Neural cell (in vitro differentiated cells): ENCODE results near the gene OR2G2. TPM values are rescaled to one million over a fixed set of nuclear protein-coding genes. Genes with fewer than 3 reads are reported as not detected.

Experiments
- H2AFZ ChIP-seq: fragments of 200-600, 300-800 bp; sonication (generic), shearing (Covaris generic); 2 replicates; pipeline ENCODE4 v1.6.0; 2014; ENCODE audit warnings: low read depth, mild to moderate bottlenecking, antibody characterized with exemption, low read length, moderate library complexity
- H3F3A ChIP-seq: fragments of 200-600 bp; shearing (Covaris generic); 2 replicates; pipeline ENCODE4 v1.6.1; 2016; ENCODE audit warnings: mild to moderate bottlenecking, moderate library complexity, mixed read lengths, antibody characterized with exemption, low read length; ENCODE audit not compliant: insufficient read depth, poor library complexity, severe bottlenecking
- H3K27ac ChIP-seq: fragments of 200-600, 300-800 bp; sonication (generic), shearing (Covaris generic); 2 replicates; pipeline ENCODE4 v1.5.1; 2014; ENCODE audit warnings: mild to moderate bottlenecking, low read length, moderate library complexity
- H3K27me3 ChIP-seq: fragments of 300-800, 200-600 bp; sonication (generic), shearing (Covaris generic); 2 replicates; pipeline ENCODE4 v1.6.0; 2014; ENCODE audit warnings: mild to moderate bottlenecking, low read depth, low read length, moderate library complexity; ENCODE audit not compliant: insufficient read depth
- H3K36me3 ChIP-seq: fragments of 300-800, 200-600 bp; sonication (generic), shearing (Covaris generic); 2 replicates; pipeline ENCODE4 v1.5.1; 2014; ENCODE audit warnings: mild to moderate bottlenecking, antibody characterized with exemption, low read length, moderate library complexity; ENCODE audit not compliant: insufficient read depth
- H3K4me2 ChIP-seq: fragments of 300-800, 200-600 bp; sonication (generic), shearing (Covaris generic); 2 replicates; pipeline ENCODE4 v1.6.0; 2014; ENCODE audit warnings: mild to moderate bottlenecking, low read length
- H3K4me3 ChIP-seq: fragments of 300-800, 200-600 bp; sonication (generic), shearing (Covaris generic); 2 replicates; pipeline ENCODE4 v1.5.1; 2014; ENCODE audit warnings: mild to moderate bottlenecking, low read length, moderate library complexity
- H3K79me2 ChIP-seq: fragments of 200-600 bp; shearing (Covaris generic); replicated peaks from 2 replicates; pipeline ENCODE4 v1.6.0; 2014; ENCODE audit warnings: mild to moderate bottlenecking, low read length, moderate library complexity; ENCODE audit not compliant: insufficient read depth
- H3K9ac ChIP-seq: fragments of 300-800, 200-600 bp; sonication (generic), shearing (Covaris generic); 2 replicates; pipeline ENCODE4 v1.6.1; 2016; ENCODE audit warnings: mild to moderate bottlenecking, low read length, mixed read lengths
- H3K9me2 ChIP-seq: fragments of 200-600 bp; shearing (Covaris generic); 2 replicates; pipeline ENCODE4 v1.6.1; 2016; ENCODE audit warnings: mild to moderate bottlenecking, low read length, mixed read lengths; ENCODE audit not compliant: insufficient read depth
- H3K9me3 ChIP-seq: fragments of 200-600, 300-800 bp; sonication (generic), shearing (Covaris generic); 2 replicates; pipeline ENCODE4 v1.6.1; 2016; ENCODE audit warnings: mild to moderate bottlenecking, mixed run types, low read length, moderate library complexity, mixed read lengths
- H4K20me1 ChIP-seq: fragments of 200-600 bp; shearing (Covaris generic); 2 replicates; pipeline ENCODE4 v1.6.1; 2016; ENCODE audit warnings: mild to moderate bottlenecking, mixed run types; ENCODE audit not compliant: insufficient read depth
- CTCF ChIP-seq: fragments of 450-650 bp; IDR thresholded peaks from 2 replicates; pipeline ENCODE4 v1.5.1; 2014; ENCODE audit warnings: antibody characterized with exemption, mild to moderate bottlenecking, moderate library complexity; ENCODE audit not compliant: poor library complexity, severe bottlenecking
- EP300 ChIP-seq: fragments of 450-650 bp; conservative IDR thresholded peaks from 2 replicates; pipeline ENCODE4 v1.6.1; 2014; ENCODE audit warnings: antibody characterized with exemption, mild to moderate bottlenecking, moderate library complexity; ENCODE audit not compliant: poor library complexity, severe bottlenecking
- EZH2 ChIP-seq: fragments of 200-600, 300-800 bp; shearing (Covaris generic), sonication (generic); IDR thresholded peaks from 2 replicates; pipeline ENCODE4 v1.6.1; 2014; ENCODE audit warnings: antibody characterized with exemption, low read length, borderline replicate concordance, mild to moderate bottlenecking; ENCODE audit not compliant: insufficient read depth, poor library complexity, severe bottlenecking
- MXI1 ChIP-seq: fragments of 450-650 bp; conservative IDR thresholded peaks from 2 replicates; pipeline ENCODE4 v1.6.1; 2014; ENCODE audit warnings: antibody characterized with exemption, mild to moderate bottlenecking; ENCODE audit not compliant: poor library complexity, severe bottlenecking
- POLR2AphosphoS5 ChIP-seq: IDR thresholded peaks from 2 replicates; pipeline ENCODE4 v1.6.1; 2012
- RAD21 ChIP-seq: fragments of 450-650 bp; conservative IDR thresholded peaks from 2 replicates; pipeline ENCODE4 v1.6.1; 2014; ENCODE audit warnings: antibody characterized with exemption, mild to moderate bottlenecking, moderate library complexity
- REST ChIP-seq: IDR thresholded peaks from 2 replicates; pipeline ENCODE4 v1.6.1; 2012; ENCODE audit warnings: borderline replicate concordance
- SMC3 ChIP-seq: fragments of 450-650 bp; conservative IDR thresholded peaks from 2 replicates; pipeline ENCODE4 v1.6.1; 2014; ENCODE audit warnings: antibody characterized with exemption, mild to moderate bottlenecking, moderate library complexity; ENCODE audit not compliant: poor library complexity
- TAF1 ChIP-seq: IDR thresholded peaks from 2 replicates; pipeline ENCODE4 v1.6.1; 2012; ENCODE audit warnings: low read depth
- polyA plus RNA-seq: library from polyadenylated mRNA; depleted of rRNA; stranded (reverse); fragments of >200 nt; gene quantifications from 2 replicates; pipeline ENCODE4 v1.2.3, GENCODE V29; 2014

Gene OR2G2
- polyA plus RNA-seq, 1 donor from 2014 or later = not detected

- TF ChIP-seq POLR2AphosphoS5 = no peak
- no peak for TF ChIP-seq CTCF
- no peak for TF ChIP-seq TAF1
- no peak for TF ChIP-seq SMC3
- no peak for TF ChIP-seq EP300
- no peak for TF ChIP-seq MXI1
- TF ChIP-seq RAD21 = no peak
- TF ChIP-seq EZH2 = no peak
- TF ChIP-seq REST = no peak
- Histone ChIP-seq H3K27me3 (no peaks in the 10 kb centered on the region), H3K9ac (no peak overlapping the region), H3K27ac (no peak overlapping the region), H3K4me2 (no peak overlapping the region), H4K20me1 (no peaks in the 10 kb centered on the region), H3K79me2 (no peaks in the 10 kb centered on the region), H3K9me3 (no peaks in the 10 kb centered on the region), H3F3A (no peaks in the 10 kb centered on the region), H2AFZ (no peak overlapping the region), H3K9me2 (no peaks in the 10 kb centered on the region), H3K36me3 (no peaks in the 10 kb centered on the region), H3K4me3 (no peak overlapping the region)
These were observed 48.9 kb upstream of the OR2G2 start for GRCh38 chr1:247539215-247539614.

GRCh38 chr1:247540581-247540980, 47.6 kb upstream of the OR2G2 start:
- Histone ChIP-seq H3K9ac (no peak overlapping the region), H3K27me3 (no peaks in the 10 kb centered on the region), H3F3A (no peaks in the 10 kb centered on the region), H3K79me2 (no peaks in the 10 kb centered on the region), H4K20me1 (no peaks in the 10 kb centered on the region), H3K4me3 (no peak overlapping the region), H2AFZ (no peak overlapping the region), H3K4me2 (no peak overlapping the region), H3K27ac (no peak overlapping the region), H3K9me3 (no peaks in the 10 kb centered on the region), H3K9me2 (no peaks in the 10 kb centered on the region), H3K36me3 (no peaks in the 10 kb centered on the region)
- TF ChIP-seq EP300 (no peak), EZH2 (no peak), RAD21 (no peak), TAF1 (no peak), SMC3 (no peak), CTCF (no peak), REST (no peak), POLR2AphosphoS5 (no peak), MXI1 (no peak)
